HepG2 (cell line): Measurements from ENCODE around the gene OSGIN1. TPM values are rescaled to one million over a fixed set of nuclear protein-coding genes. Genes with fewer than 3 reads are reported as not detected.

Experiments
- FOXC1 ChIP-seq: sonication (generic); formaldehyde crosslinking; IDR thresholded peaks from 2 replicates; pipeline ENCODE4 v1.8.0; 2022; ENCODE audit warnings: mild to moderate bottlenecking, missing genetic modification reagents, borderline replicate concordance
- KDM1A ChIP-seq: IDR thresholded peaks from 2 replicates; pipeline ENCODE4 v1.6.1; 2016; ENCODE audit warnings: missing compliant biosample characterization
- MATR3 ChIP-seq: sonication (generic); formaldehyde crosslinking; IDR thresholded peaks from 2 replicates; pipeline ENCODE4 v1.4.0; 2020; ENCODE audit warnings: missing genetic modification reagents
- SIX4 ChIP-seq: sonication (generic); formaldehyde crosslinking; IDR thresholded peaks from 2 replicates; pipeline ENCODE4 v1.4.0; 2020; ENCODE audit warnings: missing genetic modification reagents
- SOX5 ChIP-seq: IDR thresholded peaks from 2 replicates; pipeline ENCODE4 v1.6.1; 2016; ENCODE audit warnings: borderline replicate concordance
- ZNF232 ChIP-seq: sonication (generic); formaldehyde crosslinking; IDR thresholded peaks from 2 replicates; pipeline ENCODE4 v1.4.0; 2020; ENCODE audit warnings: missing genetic modification reagents, borderline replicate concordance
- ZNF274 ChIP-seq: sonication (generic); formaldehyde crosslinking; IDR thresholded peaks from 2 replicates; pipeline ENCODE4 v1.5.1; 2020; ENCODE audit warnings: mild to moderate bottlenecking, missing genetic modification reagents
- ZNF547 ChIP-seq: sonication (generic); formaldehyde crosslinking; IDR thresholded peaks from 2 replicates; pipeline ENCODE4 v1.5.1; 2020; ENCODE audit warnings: mild to moderate bottlenecking, missing genetic modification reagents
- ZNF570 ChIP-seq: sonication (generic); formaldehyde crosslinking; IDR thresholded peaks from 2 replicates; pipeline ENCODE4 v1.4.0; 2020; ENCODE audit warnings: mild to moderate bottlenecking, missing genetic modification reagents, borderline replicate concordance
- polyA plus RNA-seq, 8 experiments: library from polyadenylated mRNA; depleted of rRNA in 3 of 8; stranded (reverse) in 7 of 8; unstranded in 1 of 8; fragments of >200 nt; fragmentation: Illumina TruSeq in 4 of 8; extraction: Trizol in 4 of 8; gene quantifications; 2 replicates each; pipeline versions ENCODE4 v1.2.1 to v1.2.3, GENCODE V29; 2011 to 2016; ENCODE audit warnings: low read depth in 4 of 8, missing spikeins in 1 of 8, mixed read lengths in 1 of 8; ENCODE audit not compliant: insufficient read depth in 1 of 8
- total RNA-seq, 5 experiments: library from RNA; depleted of rRNA; stranded (reverse); fragments of >200 nt; fragmentation: Illumina TruSeq; extraction: Trizol; gene quantifications; 2 replicates each; pipeline ENCODE4 v1.2.3, GENCODE V29; 2016; ENCODE audit warnings: low read depth in 1 of 5
- TF ChIP-seq, protein P1 (sequence below): sonication (generic); formaldehyde crosslinking; IDR thresholded peaks from 2 replicates; pipeline ENCODE4 v1.5.0; 2020; ENCODE audit warnings: missing genetic modification reagents
- TF ChIP-seq, protein P2 (sequence below): conservative IDR thresholded peaks from 2 replicates; pipeline ENCODE4 v1.6.1; 2018; ENCODE audit warnings: missing genetic modification reagents
- TF ChIP-seq, protein P3 (sequence below): sonication (generic); formaldehyde crosslinking; IDR thresholded peaks from 2 replicates; pipeline ENCODE4 v1.4.0; 2020; ENCODE audit warnings: missing genetic modification reagents, borderline replicate concordance
- TF ChIP-seq, protein P4 (sequence below): sonication (generic); formaldehyde crosslinking; IDR thresholded peaks from 2 replicates; pipeline ENCODE4 v1.5.0; 2020; ENCODE audit warnings: mild to moderate bottlenecking, missing genetic modification reagents
- TF ChIP-seq, protein P5 (sequence below): sonication (generic); formaldehyde crosslinking; IDR thresholded peaks from 2 replicates; pipeline ENCODE4 v1.9.0; 2022; ENCODE audit warnings: low read depth, missing genetic modification reagents
- TF ChIP-seq, protein P6 (sequence below): sonication (generic); formaldehyde crosslinking; IDR thresholded peaks from 2 replicates; pipeline ENCODE4 v1.4.0; 2020; ENCODE audit warnings: missing genetic modification reagents

Gene OSGIN1
- total and polyA plus RNA-seq, 2 of the 13 experiments (the other 11 are each of a cell fraction or from before 2014, with no cell fraction given), result 20.5 to 27.1 TPM

DNA sequence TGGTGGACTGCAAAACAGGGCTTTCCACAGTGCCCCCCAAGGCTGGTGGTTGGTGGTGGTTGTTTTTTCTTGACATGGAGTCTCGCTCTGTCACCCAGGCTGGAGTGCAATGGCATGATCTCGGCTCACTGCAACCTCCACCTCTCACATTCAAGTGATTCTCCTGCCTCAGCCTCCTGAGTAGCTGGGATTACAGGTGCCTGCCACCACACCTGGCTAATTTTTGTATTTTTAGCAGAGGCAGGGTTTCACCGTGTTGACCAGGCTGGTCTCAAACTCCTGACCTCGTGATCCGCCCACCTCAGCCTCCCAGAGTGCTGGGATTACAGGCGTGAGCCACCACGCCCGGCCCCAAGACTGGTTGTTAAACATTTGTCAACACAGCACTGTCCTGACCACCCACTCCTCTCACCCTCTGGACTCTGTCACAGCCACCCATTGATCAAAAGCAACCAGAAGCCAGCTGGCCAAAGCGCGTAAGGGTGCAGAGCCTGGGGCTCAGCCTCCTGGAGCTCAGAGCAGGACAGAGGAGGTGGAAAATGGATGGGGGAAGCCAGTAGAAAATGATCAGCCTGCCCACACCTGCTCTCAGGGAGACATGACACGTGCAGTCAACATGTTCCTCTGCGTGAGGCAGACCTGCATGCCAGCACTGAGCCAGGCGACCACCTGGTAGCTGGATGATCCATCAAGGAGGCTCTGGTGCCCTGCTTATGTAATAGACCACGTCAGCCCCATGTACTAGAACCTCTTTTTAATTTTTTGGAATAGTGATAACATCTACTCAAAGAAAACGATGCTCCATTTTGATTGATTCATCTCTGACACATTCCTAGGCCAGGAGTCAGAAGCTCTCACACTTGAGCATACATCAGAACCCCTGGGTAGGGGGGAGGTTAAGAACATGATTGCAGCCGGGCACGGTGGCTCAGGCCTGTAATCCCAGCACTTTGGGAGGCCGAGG is 14.8 kb upstream of the OSGIN1 start (continued):
- TF ChIP-seq, protein P1, sequence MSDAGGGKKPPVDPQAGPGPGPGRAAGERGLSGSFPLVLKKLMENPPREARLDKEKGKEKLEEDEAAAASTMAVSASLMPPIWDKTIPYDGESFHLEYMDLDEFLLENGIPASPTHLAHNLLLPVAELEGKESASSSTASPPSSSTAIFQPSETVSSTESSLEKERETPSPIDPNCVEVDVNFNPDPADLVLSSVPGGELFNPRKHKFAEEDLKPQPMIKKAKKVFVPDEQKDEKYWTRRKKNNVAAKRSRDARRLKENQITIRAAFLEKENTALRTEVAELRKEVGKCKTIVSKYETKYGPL (CRISPR knock-in tag), result no peak
- TF ChIP-seq ZNF232 (CRISPR knock-in tag) (no peak), KDM1A (CRISPR knock-in tag) (peak; percentile 75; the same call in 1 of the 2 replicates), SOX5 (CRISPR knock-in tag) (no peak), ZNF274 (CRISPR knock-in tag) (no peak), SIX4 (no peak), ZNF547 (CRISPR knock-in tag) (no peak), ZNF570 (CRISPR knock-in tag) (no peak), FOXC1 (CRISPR knock-in tag) (no peak), MATR3 (no peak)
- TF ChIP-seq, protein P2, sequence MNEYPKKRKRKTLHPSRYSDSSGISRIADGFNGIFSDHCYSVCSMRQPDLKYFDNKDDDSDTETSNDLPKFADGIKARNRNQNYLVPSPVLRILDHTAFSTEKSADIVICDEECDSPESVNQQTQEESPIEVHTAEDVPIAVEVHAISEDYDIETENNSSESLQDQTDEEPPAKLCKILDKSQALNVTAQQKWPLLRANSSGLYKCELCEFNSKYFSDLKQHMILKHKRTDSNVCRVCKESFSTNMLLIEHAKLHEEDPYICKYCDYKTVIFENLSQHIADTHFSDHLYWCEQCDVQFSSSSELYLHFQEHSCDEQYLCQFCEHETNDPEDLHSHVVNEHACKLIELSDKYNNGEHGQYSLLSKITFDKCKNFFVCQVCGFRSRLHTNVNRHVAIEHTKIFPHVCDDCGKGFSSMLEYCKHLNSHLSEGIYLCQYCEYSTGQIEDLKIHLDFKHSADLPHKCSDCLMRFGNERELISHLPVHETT (CRISPR knock-in tag), result no peak
- TF ChIP-seq, protein P3, sequence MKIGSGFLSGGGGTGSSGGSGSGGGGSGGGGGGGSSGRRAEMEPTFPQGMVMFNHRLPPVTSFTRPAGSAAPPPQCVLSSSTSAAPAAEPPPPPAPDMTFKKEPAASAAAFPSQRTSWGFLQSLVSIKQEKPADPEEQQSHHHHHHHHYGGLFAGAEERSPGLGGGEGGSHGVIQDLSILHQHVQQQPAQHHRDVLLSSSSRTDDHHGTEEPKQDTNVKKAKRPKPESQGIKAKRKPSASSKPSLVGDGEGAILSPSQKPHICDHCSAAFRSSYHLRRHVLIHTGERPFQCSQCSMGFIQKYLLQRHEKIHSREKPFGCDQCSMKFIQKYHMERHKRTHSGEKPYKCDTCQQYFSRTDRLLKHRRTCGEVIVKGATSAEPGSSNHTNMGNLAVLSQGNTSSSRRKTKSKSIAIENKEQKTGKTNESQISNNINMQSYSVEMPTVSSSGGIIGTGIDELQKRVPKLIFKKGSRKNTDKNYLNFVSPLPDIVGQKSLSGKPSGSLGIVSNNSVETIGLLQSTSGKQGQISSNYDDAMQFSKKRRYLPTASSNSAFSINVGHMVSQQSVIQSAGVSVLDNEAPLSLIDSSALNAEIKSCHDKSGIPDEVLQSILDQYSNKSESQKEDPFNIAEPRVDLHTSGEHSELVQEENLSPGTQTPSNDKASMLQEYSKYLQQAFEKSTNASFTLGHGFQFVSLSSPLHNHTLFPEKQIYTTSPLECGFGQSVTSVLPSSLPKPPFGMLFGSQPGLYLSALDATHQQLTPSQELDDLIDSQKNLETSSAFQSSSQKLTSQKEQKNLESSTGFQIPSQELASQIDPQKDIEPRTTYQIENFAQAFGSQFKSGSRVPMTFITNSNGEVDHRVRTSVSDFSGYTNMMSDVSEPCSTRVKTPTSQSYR (CRISPR knock-in tag), result no peak
- TF ChIP-seq, protein P4, sequence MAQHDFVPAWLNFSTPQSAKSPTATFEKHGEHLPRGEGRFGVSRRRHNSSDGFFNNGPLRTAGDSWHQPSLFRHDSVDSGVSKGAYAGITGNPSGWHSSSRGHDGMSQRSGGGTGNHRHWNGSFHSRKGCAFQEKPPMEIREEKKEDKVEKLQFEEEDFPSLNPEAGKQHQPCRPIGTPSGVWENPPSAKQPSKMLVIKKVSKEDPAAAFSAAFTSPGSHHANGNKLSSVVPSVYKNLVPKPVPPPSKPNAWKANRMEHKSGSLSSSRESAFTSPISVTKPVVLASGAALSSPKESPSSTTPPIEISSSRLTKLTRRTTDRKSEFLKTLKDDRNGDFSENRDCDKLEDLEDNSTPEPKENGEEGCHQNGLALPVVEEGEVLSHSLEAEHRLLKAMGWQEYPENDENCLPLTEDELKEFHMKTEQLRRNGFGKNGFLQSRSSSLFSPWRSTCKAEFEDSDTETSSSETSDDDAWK, result no peak
- TF ChIP-seq, protein P5, sequence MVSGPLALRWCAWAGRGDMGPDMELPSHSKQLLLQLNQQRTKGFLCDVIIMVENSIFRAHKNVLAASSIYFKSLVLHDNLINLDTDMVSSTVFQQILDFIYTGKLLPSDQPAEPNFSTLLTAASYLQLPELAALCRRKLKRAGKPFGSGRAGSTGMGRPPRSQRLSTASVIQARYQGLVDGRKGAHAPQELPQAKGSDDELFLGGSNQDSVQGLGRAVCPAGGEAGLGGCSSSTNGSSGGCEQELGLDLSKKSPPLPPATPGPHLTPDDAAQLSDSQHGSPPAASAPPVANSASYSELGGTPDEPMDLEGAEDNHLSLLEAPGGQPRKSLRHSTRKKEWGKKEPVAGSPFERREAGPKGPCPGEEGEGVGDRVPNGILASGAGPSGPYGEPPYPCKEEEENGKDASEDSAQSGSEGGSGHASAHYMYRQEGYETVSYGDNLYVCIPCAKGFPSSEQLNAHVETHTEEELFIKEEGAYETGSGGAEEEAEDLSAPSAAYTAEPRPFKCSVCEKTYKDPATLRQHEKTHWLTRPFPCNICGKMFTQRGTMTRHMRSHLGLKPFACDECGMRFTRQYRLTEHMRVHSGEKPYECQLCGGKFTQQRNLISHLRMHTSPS (CRISPR knock-in tag), result no peak
- TF ChIP-seq, protein P6, sequence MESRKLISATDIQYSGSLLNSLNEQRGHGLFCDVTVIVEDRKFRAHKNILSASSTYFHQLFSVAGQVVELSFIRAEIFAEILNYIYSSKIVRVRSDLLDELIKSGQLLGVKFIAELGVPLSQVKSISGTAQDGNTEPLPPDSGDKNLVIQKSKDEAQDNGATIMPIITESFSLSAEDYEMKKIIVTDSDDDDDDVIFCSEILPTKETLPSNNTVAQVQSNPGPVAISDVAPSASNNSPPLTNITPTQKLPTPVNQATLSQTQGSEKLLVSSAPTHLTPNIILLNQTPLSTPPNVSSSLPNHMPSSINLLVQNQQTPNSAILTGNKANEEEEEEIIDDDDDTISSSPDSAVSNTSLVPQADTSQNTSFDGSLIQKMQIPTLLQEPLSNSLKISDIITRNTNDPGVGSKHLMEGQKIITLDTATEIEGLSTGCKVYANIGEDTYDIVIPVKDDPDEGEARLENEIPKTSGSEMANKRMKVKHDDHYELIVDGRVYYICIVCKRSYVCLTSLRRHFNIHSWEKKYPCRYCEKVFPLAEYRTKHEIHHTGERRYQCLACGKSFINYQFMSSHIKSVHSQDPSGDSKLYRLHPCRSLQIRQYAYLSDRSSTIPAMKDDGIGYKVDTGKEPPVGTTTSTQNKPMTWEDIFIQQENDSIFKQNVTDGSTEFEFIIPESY (CRISPR knock-in tag), result no peak
